Islet precursor cell (in vitro differentiated cells): ENCODE measurements around the gene S100A12.

Source experiments
- DNase-seq: peaks from one replicate; pipeline ENCODE4 v3.0.0-alpha.2; 2018

S100A12 gene

DNA sequence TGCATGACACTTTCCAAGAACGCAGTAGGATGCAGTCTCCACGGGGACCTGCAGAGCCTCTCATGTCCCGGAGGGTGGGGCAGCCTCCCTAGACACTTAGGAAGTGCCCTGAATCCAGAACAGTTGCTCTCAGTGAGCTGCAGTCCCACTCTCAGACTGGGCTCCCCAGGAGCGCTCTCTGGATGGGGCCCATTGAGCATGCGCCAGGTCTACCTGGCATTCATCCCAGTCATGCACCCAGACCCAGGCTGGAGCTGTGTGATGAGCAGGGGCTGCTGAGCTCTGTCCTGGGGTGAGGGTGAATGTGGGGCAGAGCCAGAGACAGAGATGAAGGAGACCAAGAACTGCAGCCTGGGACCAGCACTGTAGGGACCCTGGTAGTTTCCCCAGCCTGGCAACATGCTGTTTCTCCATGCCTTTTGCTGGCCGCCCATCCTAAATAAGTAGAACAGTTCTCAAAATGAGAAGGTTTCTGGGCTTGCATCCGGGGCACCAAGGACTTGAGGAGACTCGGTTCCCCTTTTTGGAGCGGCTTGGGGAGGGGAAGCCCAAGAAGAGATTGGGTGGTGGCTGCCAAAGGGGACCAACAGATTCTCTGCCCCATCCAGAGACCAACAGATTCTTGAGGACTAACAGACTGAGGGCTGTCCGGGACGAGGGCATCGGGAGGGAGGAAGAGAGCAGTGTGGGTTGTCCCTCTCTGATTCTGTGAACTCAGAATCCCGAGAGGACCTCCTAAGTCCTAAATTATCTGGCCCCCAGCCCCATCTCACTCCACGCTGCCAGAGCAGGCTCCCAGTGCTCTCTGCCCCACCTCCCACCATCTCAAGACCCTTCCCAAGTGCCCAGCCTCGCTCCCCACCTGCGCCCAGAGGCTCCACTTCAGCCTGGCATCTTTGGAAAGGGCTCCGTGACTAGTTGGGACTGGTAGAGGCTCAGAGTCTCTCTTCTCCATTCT is 25.8 kb downstream of the S100A12 start:
- DNase-seq, result peak; percentile 41

DNA sequence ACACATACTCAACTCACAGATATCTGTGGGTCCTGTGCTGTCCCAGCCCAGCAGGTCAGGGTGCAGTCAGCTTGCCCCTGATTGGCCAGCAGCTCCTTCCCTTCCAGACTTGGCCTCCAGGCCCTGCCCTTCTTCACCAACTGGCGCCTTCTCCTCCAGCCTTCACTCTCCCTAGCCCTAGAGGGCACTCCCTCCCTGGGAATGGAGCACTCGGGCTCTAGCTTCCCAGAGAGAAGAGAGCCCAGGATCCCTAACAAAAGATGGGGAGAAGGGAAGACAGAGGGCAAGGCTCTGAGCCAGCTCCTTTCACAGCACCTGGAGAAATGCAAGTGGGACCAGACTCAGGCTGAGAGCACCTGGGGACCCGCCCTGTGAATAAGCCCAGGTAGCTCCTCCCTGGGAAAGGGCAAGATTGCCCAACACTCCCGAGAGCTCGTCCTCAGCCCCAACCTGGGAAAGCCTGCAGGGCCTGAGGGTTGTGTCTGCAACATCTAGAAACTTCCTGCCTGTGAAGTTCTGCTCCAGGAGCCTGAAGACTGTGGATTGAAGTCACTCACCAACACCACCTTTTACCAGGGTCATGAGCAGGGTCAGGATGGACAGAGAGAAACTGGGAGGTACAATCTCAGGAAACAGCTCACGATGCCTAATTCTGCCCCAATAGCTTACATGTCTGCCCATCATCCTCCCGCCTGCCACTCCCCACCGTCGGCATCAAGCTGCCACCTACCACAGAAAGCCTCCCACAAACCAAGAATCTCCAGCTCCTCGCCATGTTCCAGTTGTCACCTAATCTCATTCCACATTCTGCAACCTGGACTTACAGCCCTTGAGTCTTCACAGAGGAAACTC is 26.7 kb downstream of the S100A12 start, which contains the start of gene PGLYRP4:
Gene PGLYRP4, minus strand, starts transcription at position 331 of the 852 bp plus-strand sequence. CDS start 909 bp downstream, outside the sequence.
- DNase-seq, result peak; percentile 54

DNA sequence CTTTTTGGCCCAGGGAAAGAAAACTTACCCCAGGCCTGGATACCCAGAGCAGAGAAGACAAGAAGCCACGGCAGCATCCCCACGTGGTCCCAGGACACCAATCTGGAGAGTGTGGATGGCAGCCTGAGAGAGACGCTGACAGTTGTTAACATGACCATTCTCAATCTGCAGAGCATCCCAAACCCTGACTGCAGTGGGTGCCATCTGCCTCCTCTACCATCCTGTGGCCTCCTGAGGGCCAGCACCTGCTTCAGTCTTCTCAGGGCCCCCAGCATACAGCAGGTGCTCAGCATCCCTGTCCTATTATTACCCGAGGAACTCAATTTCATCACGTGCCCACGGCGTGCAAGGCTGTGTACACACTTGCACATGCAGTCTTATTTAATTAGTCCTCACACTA is 27.6 kb downstream of the S100A12 start:
- DNase-seq, result peak; percentile 22

DNA sequence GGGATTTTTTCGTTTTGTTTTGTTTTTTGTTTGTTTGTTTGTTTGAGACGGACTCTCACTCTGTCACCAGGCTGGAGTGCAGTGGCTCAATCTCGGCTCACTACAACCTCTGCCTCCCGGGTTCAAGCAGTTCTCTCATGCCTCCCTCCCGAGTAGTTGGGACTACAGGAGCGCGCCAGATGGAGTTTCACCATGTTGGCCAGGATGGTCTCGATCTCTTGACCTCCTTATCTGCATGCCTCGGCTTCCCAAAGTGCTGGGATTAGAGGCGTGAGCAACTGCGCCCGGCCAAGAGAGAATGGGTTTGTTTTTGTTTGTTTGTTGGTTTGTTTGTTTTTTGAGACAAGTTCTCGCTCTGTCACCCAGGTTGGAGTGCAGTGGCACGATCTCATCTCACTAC is 28.4 kb downstream of the S100A12 start:
- peak; percentile 20 for DNase-seq

DNA sequence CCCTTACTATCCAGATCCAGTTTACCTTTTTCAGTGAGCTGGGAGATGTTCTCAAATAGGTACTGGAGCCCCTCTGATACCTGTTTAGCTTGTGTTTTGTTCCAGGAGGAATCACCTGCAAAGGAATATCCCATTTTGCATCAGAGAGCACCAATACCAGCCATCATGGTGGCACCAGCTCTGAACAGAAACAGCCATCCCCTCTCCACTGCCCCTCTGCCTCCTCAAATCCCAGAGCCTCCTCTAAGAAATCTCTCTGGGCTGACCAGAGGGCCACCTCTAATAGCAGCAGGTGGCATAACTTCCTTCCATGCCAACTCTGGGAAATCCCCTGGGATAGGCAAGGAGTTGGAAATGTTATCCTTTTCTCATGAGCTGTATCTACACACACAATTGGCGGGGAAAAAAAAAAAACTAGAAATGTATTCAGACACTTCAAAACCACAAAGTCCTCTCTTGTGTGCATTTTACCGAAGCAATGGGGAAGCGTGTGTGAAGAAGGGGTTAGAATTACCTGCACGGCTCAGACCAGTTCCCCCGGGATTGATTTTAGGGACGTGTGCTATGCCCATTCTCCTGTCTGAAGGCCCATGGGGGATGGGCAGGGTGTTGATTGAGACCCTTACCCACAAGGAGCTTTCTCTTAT is 29.2 kb downstream of the S100A12 start:
- no peak for DNase-seq

DNA sequence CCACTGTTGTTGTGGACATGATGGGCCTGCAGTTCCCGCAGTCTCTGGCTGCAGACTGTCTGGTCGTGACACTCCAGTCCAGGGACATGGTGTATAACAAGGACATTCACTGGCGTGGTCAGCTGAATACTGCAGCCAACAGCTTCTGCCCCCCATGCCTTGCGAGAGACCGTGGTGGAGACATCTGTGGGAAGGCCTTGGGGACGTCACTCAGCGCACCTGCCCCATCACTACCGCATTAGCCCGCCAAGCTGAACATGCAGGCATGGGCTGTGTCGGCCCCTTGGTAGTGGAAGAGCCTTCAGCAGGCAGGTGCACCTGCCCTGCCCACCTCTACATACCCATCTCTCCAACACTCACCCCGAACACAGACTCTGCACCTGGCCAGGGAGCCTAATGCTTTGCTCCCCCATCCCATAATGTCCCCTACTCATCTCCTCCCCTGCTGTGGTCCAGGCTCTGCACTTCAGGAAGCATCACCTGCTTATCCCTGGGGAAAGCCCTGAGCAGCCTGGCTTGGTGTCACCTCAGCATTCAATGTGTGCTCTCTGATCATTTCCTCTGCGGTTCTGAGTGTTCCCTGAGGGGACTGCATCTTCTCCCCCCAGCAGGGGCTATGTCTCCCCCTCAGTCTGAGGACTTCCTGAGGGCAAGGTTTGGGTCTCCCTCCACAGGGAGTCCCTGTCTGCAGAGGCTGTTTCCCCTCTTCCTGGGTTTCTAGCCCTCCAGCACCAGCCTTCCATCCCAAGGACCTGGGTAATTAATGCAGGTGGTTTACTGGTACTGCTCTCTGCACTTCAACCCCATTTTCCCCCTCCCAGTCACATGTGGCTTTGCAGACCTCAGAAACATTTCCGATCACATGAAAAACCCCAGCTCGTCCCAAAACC is 30.0 kb downstream of the S100A12 start:
- peak; percentile 42 for DNase-seq

DNA sequence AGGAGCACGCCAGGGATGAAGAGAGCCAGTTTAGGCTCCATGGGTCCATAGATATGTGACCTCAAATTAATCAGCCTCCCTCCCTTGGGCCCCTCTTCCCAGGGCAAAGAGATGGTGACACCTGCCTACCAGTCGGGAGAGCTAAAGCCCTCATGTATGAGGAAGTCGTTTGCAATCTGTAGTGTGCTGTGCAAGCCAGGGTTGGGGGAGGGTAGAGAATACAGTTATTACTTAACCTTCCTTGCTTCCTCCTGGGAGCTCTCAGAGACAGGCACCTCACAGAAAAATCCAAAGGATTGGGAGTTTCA is 30.7 kb downstream of the S100A12 start:
- DNase-seq, result no peak

DNA sequence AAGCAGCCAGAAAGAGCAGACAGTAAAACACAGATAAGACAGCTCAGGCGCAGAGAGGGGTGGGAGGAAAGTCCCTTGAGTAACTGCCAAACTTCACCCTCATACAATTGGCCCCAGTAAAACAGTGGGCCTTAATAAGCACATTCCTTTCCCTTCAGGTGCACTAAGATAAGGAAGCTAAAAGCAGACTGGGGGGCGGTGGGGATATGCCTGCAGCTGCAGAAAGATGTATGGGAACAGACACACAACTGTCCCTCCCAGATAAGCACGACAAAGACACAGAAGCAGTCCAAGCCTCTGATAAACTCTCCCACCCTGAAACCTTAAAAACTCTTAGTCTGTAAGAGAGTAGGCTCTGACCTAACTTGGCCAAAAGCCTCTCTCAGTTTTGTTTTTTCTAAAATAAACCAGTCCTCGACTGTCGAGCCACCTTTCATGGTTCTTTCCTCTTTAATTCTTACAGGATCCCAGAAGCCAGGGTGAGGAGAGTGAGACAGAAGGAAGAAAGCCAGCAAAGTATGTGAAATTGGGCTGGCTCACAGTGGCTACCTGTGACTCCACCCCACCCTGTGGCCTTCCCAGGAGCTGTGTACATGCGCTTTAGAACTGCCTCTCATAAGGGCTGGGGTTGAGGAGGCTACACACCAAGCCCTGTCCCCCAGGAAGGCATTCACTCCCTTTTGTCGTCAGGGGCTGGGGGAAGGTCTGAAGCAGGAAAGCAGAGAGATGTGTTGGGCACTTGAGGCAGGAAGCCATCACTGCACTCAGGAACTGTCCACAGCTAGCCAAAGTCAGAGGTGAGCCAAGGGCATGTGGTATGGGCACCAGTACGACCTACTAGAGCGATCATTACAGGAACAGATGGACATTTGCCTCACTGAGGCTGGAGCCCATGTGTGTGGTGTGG is 31.4 kb downstream of the S100A12 start:
- DNase-seq, result peak; percentile 52

DNA sequence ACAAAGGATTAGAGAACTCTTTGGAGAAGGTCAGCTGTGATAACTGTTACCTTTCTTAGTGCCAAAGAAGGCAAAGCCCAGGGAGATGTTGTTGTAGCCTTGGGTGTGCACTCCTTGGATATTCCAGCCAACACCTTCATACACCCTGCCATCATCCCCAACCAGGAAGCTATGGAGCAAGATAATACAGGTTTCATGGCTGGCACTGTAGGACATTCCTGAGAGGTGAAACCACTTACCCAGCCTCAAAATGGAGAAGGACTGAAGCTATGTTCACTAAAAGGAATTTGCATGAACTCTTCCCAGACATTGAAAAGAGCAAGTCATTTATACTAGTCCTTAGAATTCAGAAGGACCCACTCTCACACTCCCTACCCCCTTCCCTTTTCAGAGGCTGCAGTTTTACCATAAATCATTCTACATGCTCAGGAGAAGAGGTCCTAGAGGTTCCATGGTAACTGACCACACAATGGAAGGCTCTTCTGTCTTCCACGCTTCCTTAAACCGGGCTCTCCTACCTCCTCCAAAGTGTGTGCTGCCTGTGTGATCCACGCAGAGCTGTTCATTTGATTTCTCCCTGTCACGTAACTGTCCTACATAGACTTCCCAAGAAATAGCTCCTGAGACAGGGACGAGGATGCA is 32.3 kb downstream of the S100A12 start:
- DNase-seq, result no peak

DNA sequence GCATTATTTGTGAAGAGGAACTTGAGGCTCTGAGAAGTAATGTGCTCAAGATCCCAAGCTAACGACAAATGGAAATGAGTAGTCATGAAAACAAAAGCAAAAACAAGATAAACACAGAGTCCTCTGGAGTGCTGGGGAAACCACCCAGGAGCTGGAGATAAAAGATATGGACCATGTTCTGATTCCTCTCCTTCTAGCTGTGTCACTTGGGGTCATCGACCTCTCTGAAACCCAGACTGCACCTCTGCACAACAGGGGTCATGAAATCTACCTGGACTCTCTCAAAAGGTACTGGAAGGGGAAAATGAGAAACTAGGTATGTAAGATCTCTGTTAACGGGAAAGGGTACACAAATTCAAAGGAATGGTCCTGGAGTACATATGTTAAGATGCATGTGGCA is 33.2 kb downstream of the S100A12 start:
- no peak for DNase-seq

DNA sequence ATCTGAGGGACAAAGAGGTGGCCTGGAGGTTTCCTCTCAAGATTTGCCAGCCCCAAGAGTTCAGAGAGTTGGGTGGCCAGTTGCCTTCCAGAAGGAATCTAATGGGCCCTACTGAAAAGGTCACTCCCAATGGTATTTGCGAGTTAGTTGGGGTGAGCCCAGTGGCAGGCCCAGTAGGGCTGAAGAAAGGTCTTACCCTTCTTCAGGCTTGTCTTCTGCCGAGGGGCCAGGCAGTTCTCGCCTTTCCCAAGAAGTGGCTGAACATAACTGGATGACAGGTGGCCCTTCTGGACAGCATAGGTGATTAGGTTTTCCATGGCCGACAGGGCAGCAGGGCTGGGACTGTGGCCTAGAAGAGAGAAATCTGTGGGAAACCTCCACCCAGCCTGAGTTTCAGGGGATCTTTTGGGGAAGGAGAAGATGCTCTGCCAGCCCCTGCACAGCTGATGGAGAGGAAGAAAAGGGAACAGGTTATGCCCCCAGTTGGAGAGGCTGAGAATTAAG is 33.9 kb downstream of the S100A12 start:
- no peak for DNase-seq

DNA sequence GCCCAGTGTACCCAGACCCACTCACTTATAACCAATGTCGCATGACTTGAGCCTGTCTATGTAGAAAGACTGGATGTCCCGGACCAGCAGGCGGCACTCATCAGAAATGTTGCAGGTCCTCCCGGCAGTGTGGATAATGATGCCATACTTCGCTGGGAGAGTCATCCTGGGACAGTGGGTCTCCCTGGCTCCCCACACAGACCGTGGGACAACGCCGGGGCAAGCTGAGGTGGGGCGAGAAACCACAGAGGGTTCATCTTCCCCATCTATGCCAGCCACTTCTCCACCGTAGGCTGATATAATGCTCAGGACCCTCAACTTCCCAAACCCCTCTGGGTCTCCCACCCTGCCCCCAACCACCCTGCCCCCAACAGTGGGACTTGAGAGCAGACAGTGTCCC is 35.1 kb downstream of the S100A12 start:
- DNase-seq, result no peak

DNA sequence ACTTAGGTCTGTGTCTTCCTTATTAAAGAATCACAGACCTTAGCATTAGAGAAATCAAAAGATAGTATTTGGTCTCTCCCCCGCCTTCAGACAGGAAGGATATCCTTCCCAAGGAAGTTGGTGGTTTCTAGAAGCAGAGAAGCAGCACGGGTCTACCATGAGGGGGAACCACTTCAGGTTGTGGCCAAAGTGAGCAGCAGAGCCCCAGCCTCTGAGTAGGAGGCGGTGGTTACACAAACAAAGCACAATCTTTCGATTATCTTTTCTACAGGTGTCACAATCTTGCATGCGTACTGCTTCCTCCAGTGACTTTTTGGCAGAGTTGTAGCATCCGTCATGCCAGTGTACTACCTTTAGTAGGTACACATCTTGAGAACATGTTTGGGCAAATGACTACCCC is 35.6 kb downstream of the S100A12 start:
- no peak for DNase-seq

DNA sequence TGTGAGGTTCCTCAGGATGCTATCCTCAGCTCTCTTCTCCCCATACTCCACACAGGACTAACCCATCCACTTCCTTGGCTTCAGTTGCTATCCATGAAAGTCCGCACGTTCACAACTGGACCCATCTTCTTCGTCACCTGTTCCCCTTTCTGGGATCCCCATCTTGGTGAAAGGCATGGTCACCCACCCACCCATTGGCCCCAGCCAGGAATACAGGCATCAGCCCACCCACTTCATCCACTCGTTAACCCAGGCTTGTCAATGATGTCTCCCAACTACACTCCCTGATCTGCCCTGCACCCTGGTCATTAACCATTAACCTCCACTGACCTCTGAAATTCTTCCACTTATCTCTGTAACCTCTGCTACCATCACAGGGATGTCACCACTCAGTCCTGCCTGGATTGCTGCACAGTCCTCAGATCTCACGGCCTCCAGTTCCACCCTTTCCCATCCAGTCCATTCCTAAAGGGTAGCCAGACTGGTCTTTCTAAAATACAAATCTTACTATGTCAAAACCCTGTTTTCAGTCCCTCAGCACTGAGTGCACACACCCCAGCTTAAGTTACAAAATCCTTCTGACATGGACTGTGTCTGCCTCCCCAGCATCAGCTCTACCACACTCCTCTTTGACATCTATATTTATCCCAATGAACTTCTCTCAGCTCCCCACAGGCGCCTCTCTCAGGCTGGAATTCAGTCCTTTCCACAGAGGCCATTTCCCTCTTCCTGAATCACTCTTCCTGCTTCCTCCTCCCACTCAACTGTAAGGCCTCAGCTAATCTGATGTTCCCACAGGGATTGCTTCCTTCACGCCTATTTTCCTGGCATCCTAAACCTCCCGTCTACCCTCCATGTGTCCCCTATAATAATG is 37.2 kb downstream of the S100A12 start:
- DNase-seq, result peak; percentile 38

DNA sequence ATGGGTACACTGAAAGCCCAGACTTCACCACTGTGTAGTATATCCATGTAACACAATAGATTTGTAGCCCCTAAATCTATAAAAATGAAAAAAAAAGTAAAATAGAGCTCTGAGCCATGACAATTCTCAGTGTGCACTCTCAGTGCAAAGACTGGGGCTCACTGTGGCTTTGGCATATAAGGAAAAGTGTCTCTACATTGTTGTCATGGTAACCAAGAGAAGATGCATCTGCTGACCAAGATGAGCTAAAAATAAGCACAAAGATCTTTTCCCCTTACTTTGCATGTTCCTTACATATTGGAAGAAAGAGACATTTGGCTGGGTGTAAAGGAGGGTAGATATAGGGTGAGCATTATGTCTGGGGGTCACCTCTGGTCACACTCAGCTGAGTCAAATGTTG is 38.8 kb downstream of the S100A12 start:
- DNase-seq, result no peak

DNA sequence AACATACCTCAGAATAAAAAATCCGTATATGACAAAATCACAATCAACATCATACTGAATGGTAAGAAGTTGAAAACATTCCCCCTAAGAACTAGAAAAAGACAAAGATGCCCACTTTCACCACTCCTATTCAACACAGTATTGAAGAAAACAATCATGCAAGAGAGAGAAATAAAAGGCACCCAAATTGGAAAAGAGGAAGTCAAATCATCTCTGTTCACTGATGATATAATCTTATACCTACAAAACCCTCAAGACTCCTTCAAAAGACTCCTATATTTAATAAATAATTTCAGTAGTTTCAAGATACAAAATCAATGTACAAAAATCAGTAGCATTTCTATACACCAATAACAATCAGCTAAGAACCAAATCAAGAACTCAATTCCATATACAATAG is 41.5 kb downstream of the S100A12 start:
- DNase-seq, result no peak

DNA sequence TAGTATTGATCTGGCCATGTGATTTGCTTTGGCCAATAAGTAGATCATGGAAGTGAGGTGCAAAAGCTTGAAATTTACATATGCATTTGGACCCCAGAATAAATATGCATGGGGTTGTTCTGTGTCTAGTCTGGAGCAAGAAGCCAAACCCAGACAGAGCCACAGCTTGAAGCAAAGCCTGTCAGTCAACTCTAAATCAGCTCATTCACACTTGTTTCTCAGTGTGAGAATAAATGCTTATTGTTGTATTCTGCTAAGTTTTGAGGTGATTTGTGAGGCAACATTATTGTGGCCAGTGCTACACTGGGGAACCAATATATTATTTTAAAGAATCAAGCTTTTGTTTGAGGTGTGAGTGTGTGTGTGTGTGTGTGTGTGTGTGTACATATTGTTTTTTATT is 50.5 kb downstream of the S100A12 start:
- DNase-seq, result no peak
